Liver (tissue), 9 donors: Measurements from ENCODE around the gene NDUFA12. TPM values are rescaled to one million over a fixed set of nuclear protein-coding genes. Genes with fewer than 3 reads are reported as not detected.

ENCODE experiments used
- DNase-seq: peaks from one replicate; pipeline ENCODE4 v3.0.0-alpha.2; 2017; ENCODE audit warnings: low spot score
- H3K27ac ChIP-seq, 2 donors: one replicate each; pipeline ENCODE4 v1.7.0; 2013; ENCODE audit warnings: inconsistent platforms in 2 of 2, low read length in 2 of 2, control low read depth in 1 of 2, low read depth in 1 of 2, mild to moderate bottlenecking in 1 of 2
- H3K27me3 ChIP-seq, 4 donors: one replicate each; pipeline versions ENCODE4 v1.6.1 to v1.7.0; 2013; ENCODE audit warnings: low read length in 3 of 4, inconsistent platforms in 1 of 4, mild to moderate bottlenecking in 1 of 4, moderate library complexity in 1 of 4; ENCODE audit not compliant: control insufficient read depth in 4 of 4, insufficient read depth in 4 of 4
- H3K36me3 ChIP-seq, 4 donors: one replicate each; pipeline versions ENCODE4 v1.6.1 to v1.7.0; 2013; ENCODE audit warnings: low read length in 3 of 4, mild to moderate bottlenecking in 3 of 4, low read depth in 1 of 4, moderate library complexity in 1 of 4; ENCODE audit not compliant: control insufficient read depth in 4 of 4, insufficient read depth in 3 of 4
- H3K4me1 ChIP-seq, 4 donors: one replicate each; pipeline versions ENCODE4 v1.6.1 to v1.7.0; 2013; ENCODE audit warnings: low read length in 3 of 4, mild to moderate bottlenecking in 3 of 4, moderate library complexity in 1 of 4; ENCODE audit not compliant: control insufficient read depth in 4 of 4, insufficient read depth in 4 of 4
- H3K4me3 ChIP-seq, 3 donors: one replicate each; pipeline versions ENCODE4 v1.6.1 to v1.7.0; 2013; ENCODE audit warnings: low read length in 3 of 3, control low read depth in 1 of 3, low read depth in 1 of 3, mild to moderate bottlenecking in 1 of 3
- H3K9ac ChIP-seq, 2 donors: one replicate each; pipeline ENCODE4 v1.7.0; 2013; ENCODE audit warnings: low read length in 2 of 2, mild to moderate bottlenecking in 2 of 2, moderate library complexity in 2 of 2, control low read depth in 1 of 2, low read depth in 1 of 2
- H3K9me3 ChIP-seq, 4 donors: one replicate each; pipeline versions ENCODE4 v1.6.1 to v1.7.0; 2013; ENCODE audit warnings: low read length in 3 of 4; ENCODE audit not compliant: control insufficient read depth in 4 of 4
- ATF3 ChIP-seq: IDR thresholded peaks from 2 replicates; pipeline ENCODE4 v1.6.1; 2016; ENCODE audit warnings: antibody characterized with exemption
- CTCF ChIP-seq: fragments of 150-350 bp; IDR thresholded peaks from 2 replicates; pipeline ENCODE4 v1.5.1; 2017; ENCODE audit warnings: improper control_type of control experiment, low read depth, low read length; ENCODE audit not compliant: missing input control
- EGR1 ChIP-seq, 2 donors: IDR thresholded peaks; 2 replicates each; pipeline ENCODE4 v1.6.1; 2016 to 2018; ENCODE audit warnings: antibody characterized with exemption in 2 of 2, low read depth in 2 of 2
- FOXA1 ChIP-seq: IDR thresholded peaks from 2 replicates; pipeline ENCODE4 v1.6.1; 2016; ENCODE audit warnings: antibody characterized with exemption
- FOXA2 ChIP-seq: IDR thresholded peaks from 2 replicates; pipeline ENCODE4 v1.6.1; 2016; ENCODE audit warnings: antibody characterized with exemption
- GABPA ChIP-seq, 2 donors: IDR thresholded peaks in 1 of 2; conservative IDR thresholded peaks in 1 of 2; 2 replicates each; pipeline ENCODE4 v1.6.1; 2016; ENCODE audit warnings: antibody characterized with exemption in 2 of 2, mild to moderate bottlenecking in 1 of 2, moderate library complexity in 1 of 2
- HNF4A ChIP-seq, 2 donors: conservative IDR thresholded peaks; 2 replicates each; pipeline ENCODE4 v1.6.1; 2016; ENCODE audit warnings: antibody characterized with exemption in 2 of 2, mild to moderate bottlenecking in 2 of 2
- HNF4G ChIP-seq: IDR thresholded peaks from 2 replicates; pipeline ENCODE4 v1.6.1; 2016; ENCODE audit warnings: antibody characterized with exemption
- JUND ChIP-seq, 2 donors: IDR thresholded peaks; 2 replicates each; pipeline ENCODE4 v1.6.1; 2016; ENCODE audit warnings: antibody characterized with exemption in 2 of 2
- MAX ChIP-seq: IDR thresholded peaks from 2 replicates; pipeline ENCODE4 v1.6.1; 2016; ENCODE audit warnings: antibody characterized with exemption
- NR2F2 ChIP-seq: IDR thresholded peaks from 2 replicates; pipeline ENCODE4 v1.6.1; 2016; ENCODE audit warnings: antibody characterized with exemption
- RAD21 ChIP-seq, 2 donors: IDR thresholded peaks; 2 replicates each; pipeline ENCODE4 v1.6.1; 2016; ENCODE audit warnings: antibody characterized with exemption in 2 of 2, mild to moderate bottlenecking in 2 of 2
- REST ChIP-seq: IDR thresholded peaks from 2 replicates; pipeline ENCODE4 v1.6.1; 2016; ENCODE audit warnings: antibody characterized with exemption, mild to moderate bottlenecking
- RXRA ChIP-seq, 2 donors: IDR thresholded peaks; 2 replicates each; pipeline ENCODE4 v1.6.1; 2017 to 2018; ENCODE audit warnings: antibody characterized with exemption in 2 of 2, mild to moderate bottlenecking in 1 of 2
- SP1 ChIP-seq: IDR thresholded peaks from 2 replicates; pipeline ENCODE4 v1.6.1; 2018; ENCODE audit warnings: antibody characterized with exemption, mild to moderate bottlenecking
- TAF1 ChIP-seq: conservative IDR thresholded peaks from 2 replicates; pipeline ENCODE4 v1.6.1; 2016; ENCODE audit warnings: antibody characterized with exemption, mild to moderate bottlenecking
- YY1 ChIP-seq: IDR thresholded peaks from 2 replicates; pipeline ENCODE4 v1.6.1; 2016; ENCODE audit warnings: antibody characterized with exemption, mild to moderate bottlenecking
- ZBTB33 ChIP-seq: IDR thresholded peaks from 2 replicates; pipeline ENCODE4 v1.6.1; 2016; ENCODE audit warnings: antibody characterized with exemption
- WGBS: extraction: QIAGEN DNeasy Blood & Tissue Kit; methylation state at CpG from one replicate; pipeline ENCODE4 v1.1.7; 2013; 5-methylcytosine and 5-hydroxymethylcytosine counted together
- polyA plus RNA-seq, 2 donors: library from polyadenylated mRNA; stranded (reverse) in 1 of 2; unstranded in 1 of 2; fragments of 200-250 nt in 1 of 2; fragments of >200 nt in 1 of 2; fragmentation: Nextera tagmentation in 1 of 2; extraction: Ambion mirVana in 1 of 2; gene quantifications; one replicate each; pipeline versions ENCODE4 v1.2.1 to v1.2.3, GENCODE V29; 2013 to 2015
- total RNA-seq, 2 donors: library from RNA; depleted of rRNA; stranded (reverse); fragments of >200 nt; gene quantifications; one replicate each; pipeline ENCODE4 v1.2.3, GENCODE V29; 2014
- donor health status: healthy.
- donor health status: healthy.
- donor health status: healthy.
- donor health status: healthy.
- donor health status: healthy.

NDUFA12 gene
- total and polyA plus RNA-seq, 4 donors, result 34.8 to 91.8 (median 57.4) TPM

GRCh38 chr12:95016120-95016519, 12.6 kb upstream of the NDUFA12 start:
- TF ChIP-seq MAX (no peak), FOXA2 (no peak), GABPA (IDR thresholded peaks at IDR 0.05 in 1 of 2, conservative IDR thresholded peaks at IDR 0.05 in 1 of 2) (no peak), TAF1 (no peak), ZBTB33 (no peak), SP1 (no peak), JUND (IDR thresholded peaks at IDR 0.05) (no peak), FOXA1 (no peak), HNF4G (no peak), NR2F2 (no peak), CTCF (no peak), HNF4A (conservative IDR thresholded peaks at IDR 0.05) (no peak), EGR1 (IDR thresholded peaks at IDR 0.05; ENCODE audit: low read depth in 2 of 2) (no peak), RXRA (IDR thresholded peaks at IDR 0.05) (no peak), ATF3 (no peak), REST (no peak), RAD21 (IDR thresholded peaks at IDR 0.05) (no peak), YY1 (no peak)
- Histone ChIP-seq H3K4me1 (no peaks in the 10 kb centered on the region), H3K9me3 (no peaks in the 10 kb centered on the region), H3K36me3 (no peaks in the 10 kb centered on the region), H3K9ac (no peak overlapping the region), H3K27me3 (no peaks in the 10 kb centered on the region), H3K4me3 (no peak overlapping the region), H3K27ac (no peak overlapping the region)
- no peak for DNase-seq
- 97% methylated on average over 2 of the region's 2 CpGs for WGBS

- TF ChIP-seq HNF4G (no peak), REST (no peak)
- Histone ChIP-seq H3K4me1 (no peaks in the 10 kb centered on the region), H3K9me3 (no peaks in the 10 kb centered on the region)
These were observed 11.1 kb upstream of the NDUFA12 start for GRCh38 chr12:95014554-95014953.

More at GRCh38 chr12:95014554-95014953, 11.1 kb upstream of the NDUFA12 start:
- H3K27me3 ChIP-seq, result no peaks in the 10 kb centered on the region
- no peak for DNase-seq
- H3K27ac ChIP-seq, result no peak overlapping the region
- no peak overlapping the region for H3K4me3 ChIP-seq
- no peak overlapping the region for H3K9ac ChIP-seq
- no peaks in the 10 kb centered on the region for H3K36me3 ChIP-seq
